HCT116 (cell line): Measurements from ENCODE around the gene GKN1. TPM values are rescaled to one million over a fixed set of nuclear protein-coding genes. Genes with fewer than 3 reads are reported as not detected.

ENCODE experiments used
- ATAC-seq: fragments of 200-7000 bp; cut with Tn5 transposase; 2 replicates; pipeline ENCODE4 v1.9.1; 2020; ENCODE audit warnings: mild to moderate bottlenecking, moderate library complexity
- BruUV-seq: library from RNA; stranded (reverse); fragments of 400-500 nt; replicated peaks from 2 replicates; lab custom pipeline; 2021; lab: Mats Ljungman, UMichigan
- CTCF ChIA-PET: fragments of 300-600 bp; sonication (Branson Sonifier 250); formaldehyde crosslinking; loops from one replicate; lab custom pipeline; 2021; ENCODE audit warnings: antibody characterized with exemption; lab: Charles Lee
- POLR2A ChIA-PET: fragments of 300-600, 350-600 bp; sonication (Branson Sonifier 250); formaldehyde crosslinking; loops from one replicate; lab custom pipeline; 2021; ENCODE audit warnings: antibody characterized with exemption; lab: Charles Lee
- RAD21 ChIA-PET, 2 experiments: fragments of 300-600 bp; sonication (Branson Sonifier 250); formaldehyde crosslinking; loops; one replicate each; lab custom pipeline; 2023; ENCODE audit warnings: low total read pairs in 2 of 2; ENCODE audit not compliant: uncharacterized antibody in 2 of 2, unreplicated experiment in 2 of 2, low non-redundant PET in 1 of 2; lab: Charles Lee
- DNase-seq: peaks from one replicate; pipeline ENCODE4 v3.0.0-alpha.2; 2010; ENCODE audit warnings: low read depth, low spot score
- H2AFZ ChIP-seq: fragments of 200-600 bp; shearing (Covaris generic), sonication (generic); 2 replicates; pipeline ENCODE4 v1.6.1; 2017; ENCODE audit warnings: low read depth, mixed run types, mixed read lengths, antibody characterized with exemption, low read length; ENCODE audit not compliant: poor library complexity, severe bottlenecking
- H3K27ac ChIP-seq: 2 replicates; pipeline ENCODE4 v1.5.1; 2012; ENCODE audit warnings: low read depth, low read length
- H3K27me3 ChIP-seq: fragments of 200-600 bp; sonication (generic); 2 replicates; pipeline ENCODE4 v1.6.1; 2016; ENCODE audit warnings: mixed run types, low read length, mixed read lengths; ENCODE audit not compliant: insufficient read depth
- H3K36me3 ChIP-seq, 2 experiments: fragments of 200-500 bp in 1 of 2; fragments of 200-600 bp in 1 of 2; sonication (Bioruptor generic) in 1 of 2; sonication (generic) in 1 of 2; 2 replicates each; pipeline versions ENCODE4 v1.5.1 to v1.6.1; 2014 to 2016; ENCODE audit warnings: low read length in 2 of 2, inconsistent platforms in 1 of 2, mixed read lengths in 1 of 2, mixed run types in 1 of 2; ENCODE audit not compliant: insufficient read depth in 2 of 2, control insufficient read depth in 1 of 2
- H3K4me1 ChIP-seq, 2 experiments: fragments of 200-600 bp in 1 of 2; sonication (generic) in 1 of 2; 2 replicates each; pipeline versions ENCODE4 v1.5.1 to v1.6.1; 2012 to 2017; ENCODE audit warnings: low read length in 2 of 2, inconsistent platforms in 1 of 2, mild to moderate bottlenecking in 1 of 2, mixed read lengths in 1 of 2, mixed run types in 1 of 2, moderate library complexity in 1 of 2; ENCODE audit not compliant: insufficient read depth in 2 of 2, control insufficient read depth in 1 of 2
- H3K4me2 ChIP-seq: fragments of 200-600 bp; sonication (generic); 2 replicates; pipeline ENCODE4 v1.6.1; 2017; ENCODE audit warnings: mixed run types, low read length, mixed read lengths
- H3K4me3 ChIP-seq, 2 experiments: fragments of 200-600 bp in 1 of 2; sonication (generic) in 1 of 2; replicated peaks in 1 of 2; 2 replicates each; pipeline ENCODE4 v1.5.1; 2011 to 2016; ENCODE audit warnings: low read length in 2 of 2, control low read depth in 1 of 2, low read depth in 1 of 2, mild to moderate bottlenecking in 1 of 2, mixed read lengths in 1 of 2, mixed run types in 1 of 2
- H3K79me2 ChIP-seq: fragments of 200-600 bp; sonication (generic); 2 replicates; pipeline ENCODE4 v1.6.1; 2017; ENCODE audit warnings: mild to moderate bottlenecking, mixed run types, low read length, moderate library complexity, mixed read lengths; ENCODE audit not compliant: insufficient read depth
- H3K9ac ChIP-seq: fragments of 200-600 bp; sonication (generic); 2 replicates; pipeline ENCODE4 v1.6.1; 2016; ENCODE audit warnings: low read length, mixed read lengths
- H3K9me2 ChIP-seq: fragments of 200-600 bp; sonication (generic), shearing (Covaris generic); 2 replicates; pipeline ENCODE4 v1.6.1; 2017; ENCODE audit warnings: mixed run types, mild to moderate bottlenecking, moderate library complexity; ENCODE audit not compliant: insufficient read depth
- H3K9me3 ChIP-seq, 2 experiments: fragments of 200-500 bp in 1 of 2; fragments of 200-600 bp in 1 of 2; sonication (Bioruptor generic) in 1 of 2; sonication (generic) in 1 of 2; 2 replicates each; pipeline ENCODE4 v1.6.1; 2014 to 2017; ENCODE audit warnings: low read length in 2 of 2, mixed read lengths in 2 of 2, inconsistent platforms in 1 of 2, low read depth in 1 of 2, mild to moderate bottlenecking in 1 of 2, mixed run types in 1 of 2, moderate library complexity in 1 of 2; ENCODE audit not compliant: control insufficient read depth in 1 of 2, insufficient read depth in 1 of 2
- H4K20me1 ChIP-seq: fragments of 200-600 bp; sonication (generic), shearing (Covaris generic); 2 replicates; pipeline ENCODE4 v1.6.1; 2017; ENCODE audit warnings: mixed run types, mild to moderate bottlenecking, moderate library complexity; ENCODE audit not compliant: insufficient read depth
- CBX3 ChIP-seq: IDR thresholded peaks from 2 replicates; pipeline ENCODE4 v1.6.1; 2012; ENCODE audit warnings: low read depth
- EGR1 ChIP-seq: IDR thresholded peaks from 2 replicates; pipeline ENCODE4 v1.6.1; 2012; ENCODE audit warnings: low read depth
- ELF1 ChIP-seq: IDR thresholded peaks from 2 replicates; pipeline ENCODE4 v1.6.1; 2012; ENCODE audit warnings: low read depth, borderline replicate concordance
- FOSL1 ChIP-seq: IDR thresholded peaks from 2 replicates; pipeline ENCODE4 v1.6.1; 2012; ENCODE audit warnings: low read depth
- JUND ChIP-seq: IDR thresholded peaks from 2 replicates; pipeline ENCODE4 v1.6.1; 2012
- MAX ChIP-seq: IDR thresholded peaks from 2 replicates; pipeline ENCODE4 v1.6.1; 2012
- POLR2A ChIP-seq: IDR thresholded peaks from 2 replicates; pipeline ENCODE4 v1.7.0; 2011; ENCODE audit warnings: borderline replicate concordance; ENCODE audit not compliant: insufficient read depth, insufficient read length; ENCODE audit errors: extremely low read depth
- POLR2AphosphoS5 ChIP-seq: IDR thresholded peaks from 2 replicates; pipeline ENCODE4 v1.6.1; 2011; ENCODE audit warnings: mild to moderate bottlenecking, low read depth, low read length, moderate library complexity
- RAD21 ChIP-seq: IDR thresholded peaks from 2 replicates; pipeline ENCODE4 v1.6.1; 2012; ENCODE audit warnings: low read depth, mild to moderate bottlenecking
- SP1 ChIP-seq: IDR thresholded peaks from 2 replicates; pipeline ENCODE4 v1.6.1; 2012; ENCODE audit warnings: low read depth
- SRF ChIP-seq: IDR thresholded peaks from 2 replicates; pipeline ENCODE4 v1.6.1; 2012; ENCODE audit warnings: low read depth
- ZFX ChIP-seq: fragments of 450-650 bp; IDR thresholded peaks from 2 replicates; pipeline ENCODE4 v1.6.1; 2017
- ZNF274 ChIP-seq: fragments of 200-500 bp; sonication (Bioruptor generic); IDR thresholded peaks from 2 replicates; pipeline ENCODE4 v1.6.1; 2014; ENCODE audit warnings: mild to moderate bottlenecking, low read depth, low read length, inconsistent platforms
- intact Hi-C: fragments of 100-400 bp; cut with micrococcal nuclease; formaldehyde crosslinking; loops from 2 replicates; pipeline ENCODE4 v1.10.0; 2022
- total RNA-seq: library from RNA; stranded (reverse); gene quantifications from one replicate; pipeline ENCODE4 v1.2.1, GENCODE V29; 2021; ENCODE audit not compliant: unreplicated experiment
- TF ChIP-seq, protein P1 (sequence below): IDR thresholded peaks from 2 replicates; pipeline ENCODE4 v1.6.1; 2012
- TF ChIP-seq, protein P2 (sequence below): IDR thresholded peaks from 2 replicates; pipeline ENCODE4 v1.6.1; 2011; ENCODE audit warnings: mild to moderate bottlenecking, low read length, moderate library complexity; ENCODE audit not compliant: insufficient replicate concordance; ENCODE audit errors: extremely low read depth

GKN1 gene
- total RNA-seq, 1 experiment from 2014 or later, result not detected

GRCh38 chr2:68940369-68940768 is 34.1 kb upstream of the GKN1 start:
- H3K36me3 ChIP-seq, result no peaks in the 10 kb centered on the region
- H3K9ac ChIP-seq, result no peak overlapping the region
- no peak for DNase-seq
- H3K27ac ChIP-seq, result no peak overlapping the region
- peaks cover 0 to 4% of the 10 kb centered on the region in 2 experiments; a peak in 1 of 4 replicates for H3K4me1 ChIP-seq
- H3K4me2 ChIP-seq, result no peak overlapping the region
- H3K9me2 ChIP-seq, result no peaks in the 10 kb centered on the region
- CTCF ChIA-PET, result no interaction called here
- no peak overlapping the region for H2AFZ ChIP-seq
- RAD21 ChIA-PET, result no interaction called here
- 0 out of 4 replicates have a peak, but pooled peaks cover 0 to 3% of the 10 kb centered on the region in 2 experiments for H3K9me3 ChIP-seq
- no peaks in the 10 kb centered on the region for H3K27me3 ChIP-seq
- TF ChIP-seq ZNF274, result no peak
- TF ChIP-seq, protein P1, sequence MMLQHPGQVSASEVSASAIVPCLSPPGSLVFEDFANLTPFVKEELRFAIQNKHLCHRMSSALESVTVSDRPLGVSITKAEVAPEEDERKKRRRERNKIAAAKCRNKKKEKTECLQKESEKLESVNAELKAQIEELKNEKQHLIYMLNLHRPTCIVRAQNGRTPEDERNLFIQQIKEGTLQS, result no peak
- TF ChIP-seq JUND, result no peak
- TF ChIP-seq POLR2AphosphoS5, result no peak
- no peak for TF ChIP-seq SRF
- no peak for TF ChIP-seq CBX3
- no peak for TF ChIP-seq SP1
- TF ChIP-seq FOSL1, result no peak
- TF ChIP-seq, all 23 proteins: peak for 0
- POLR2A ChIA-PET, result no interaction called here
- ATAC-seq, result no peak
- intact Hi-C loops, result no loop called here
- Histone ChIP-seq H3K4me3 (no peak overlapping the region), H3K79me2 (no peaks in the 10 kb centered on the region), H4K20me1 (no peaks in the 10 kb centered on the region)
- no TSS peak for BruUV-seq

DNA sequence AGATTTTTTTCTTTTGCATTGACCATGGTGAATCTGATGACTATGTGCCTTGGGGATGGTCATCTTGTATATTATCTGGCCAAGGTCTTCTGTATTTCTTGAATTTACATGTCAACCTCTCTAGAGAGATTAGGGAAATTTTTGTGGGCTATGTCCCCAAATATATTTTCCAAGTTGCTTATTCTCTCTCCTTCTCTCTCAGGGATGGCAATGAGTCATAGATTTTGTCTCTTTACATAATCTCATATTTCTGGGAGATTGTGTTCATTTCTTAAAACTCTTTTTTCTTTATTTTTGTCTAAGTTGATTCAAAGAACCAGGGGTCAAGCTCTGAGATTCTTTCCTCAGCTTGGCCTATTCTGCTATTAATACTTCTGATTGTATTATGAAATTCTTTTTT is 31.6 kb upstream of the GKN1 start:
- H3K4me2 ChIP-seq, result no peak overlapping the region
- RAD21 ChIA-PET, result interaction anchor here in 1 of 2 experiments (0.7 kb wide), 1 partner anchor 422 kb away, joined by 3 read pairs; no protein-coding TSS in a partner anchor
- POLR2A ChIA-PET, result interaction anchor here (1.2 to 1.5 kb wide), 2 partner anchors 17 to 494 kb away, joined by 3 to 4 read pairs; partner anchors contain the start of gene NFU1
- H3K79me2 ChIP-seq, result no peaks in the 10 kb centered on the region
- ATAC-seq (no peak), DNase-seq (no peak)
- CTCF ChIA-PET, result interaction anchor here (0.9 to 2.8 kb wide), 23 partner anchors 9 to 874 kb away, joined by 3 to 22 read pairs (median 6); partner anchors contain the start of gene GKN2
- no TSS peak for BruUV-seq
- H3K9me3 ChIP-seq, result 0 out of 4 replicates have a peak, but pooled peaks cover 0 to 3% of the 10 kb centered on the region in 2 experiments
- H2AFZ ChIP-seq, result peak overlapping the region; percentile 75
- H3K36me3 ChIP-seq, result no peaks in the 10 kb centered on the region
- no peaks in the 10 kb centered on the region for H3K27me3 ChIP-seq
- H3K4me3 ChIP-seq, result no peak overlapping the region
- H3K9ac ChIP-seq, result no peak overlapping the region
- H3K27ac ChIP-seq, result no peak overlapping the region
- H3K9me2 ChIP-seq, result no peaks in the 10 kb centered on the region
- H3K4me1 ChIP-seq, result peaks cover 0 to 4% of the 10 kb centered on the region in 2 experiments; a peak in 1 of 4 replicates
- intact Hi-C loops, result loop anchor here (1.0 to 2.0 kb wide), 2 partner anchors 70 to 364 kb away; partner anchors contain the start of gene ANTXR1
- H4K20me1 ChIP-seq, result no peaks in the 10 kb centered on the region
- TF ChIP-seq, protein P1, result no peak
- TF ChIP-seq EGR1, result no peak
- TF ChIP-seq SP1, result no peak
- TF ChIP-seq, protein P2, sequence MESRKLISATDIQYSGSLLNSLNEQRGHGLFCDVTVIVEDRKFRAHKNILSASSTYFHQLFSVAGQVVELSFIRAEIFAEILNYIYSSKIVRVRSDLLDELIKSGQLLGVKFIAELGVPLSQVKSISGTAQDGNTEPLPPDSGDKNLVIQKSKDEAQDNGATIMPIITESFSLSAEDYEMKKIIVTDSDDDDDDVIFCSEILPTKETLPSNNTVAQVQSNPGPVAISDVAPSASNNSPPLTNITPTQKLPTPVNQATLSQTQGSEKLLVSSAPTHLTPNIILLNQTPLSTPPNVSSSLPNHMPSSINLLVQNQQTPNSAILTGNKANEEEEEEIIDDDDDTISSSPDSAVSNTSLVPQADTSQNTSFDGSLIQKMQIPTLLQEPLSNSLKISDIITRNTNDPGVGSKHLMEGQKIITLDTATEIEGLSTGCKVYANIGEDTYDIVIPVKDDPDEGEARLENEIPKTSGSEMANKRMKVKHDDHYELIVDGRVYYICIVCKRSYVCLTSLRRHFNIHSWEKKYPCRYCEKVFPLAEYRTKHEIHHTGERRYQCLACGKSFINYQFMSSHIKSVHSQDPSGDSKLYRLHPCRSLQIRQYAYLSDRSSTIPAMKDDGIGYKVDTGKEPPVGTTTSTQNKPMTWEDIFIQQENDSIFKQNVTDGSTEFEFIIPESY, result no peak
- no peak for TF ChIP-seq ZFX
- no peak for TF ChIP-seq JUND
- no peak for TF ChIP-seq POLR2A
- TF ChIP-seq ELF1, result no peak
- TF ChIP-seq MAX, result no peak
- TF ChIP-seq RAD21, result no peak
